ENCODE results near the gene KRTAP5-11. TPM values are rescaled to one million over a fixed set of nuclear protein-coding genes. Genes with fewer than 3 reads are reported as not detected.
"Not testable (repeated sequence)": the region's sequence is repeated elsewhere in the genome, so short reads cannot be mapped to it uniquely, and the experiment has no call there.

Gene KRTAP5-11, protein sequence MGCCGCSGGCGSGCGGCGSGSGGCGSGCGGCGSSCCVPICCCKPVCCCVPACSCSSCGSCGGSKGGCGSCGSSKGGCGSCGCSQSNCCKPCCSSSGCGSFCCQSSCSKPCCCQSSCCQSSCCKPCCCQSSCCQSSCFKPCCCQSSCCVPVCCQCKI
- polyA plus RNA-seq (not detected in 2 replicates), polyA minus RNA-seq (not detected in 2 replicates)

- H4K20me1 ChIP-seq (ENCODE audit: insufficient read depth): no peaks in the 10 kb centered on the region
- H3K4me3 ChIP-seq (ENCODE audit: low read length): no peak within 1 kb of the TSS
- H3K27me3 ChIP-seq (ENCODE audit: insufficient read depth, low read depth, low read length): no peaks in the 10 kb centered on the region
- H3K79me2 ChIP-seq (replicated peaks; ENCODE audit: insufficient read depth, low read length): no peaks in the 10 kb centered on the region
- no peak within 1 kb of the TSS for H3K9ac ChIP-seq (ENCODE audit: low read length)
- H3F3A ChIP-seq (ENCODE audit: insufficient read depth, low read length, poor library complexity, severe bottlenecking): no peaks in the 10 kb centered on the region
- no peak within 1 kb of the TSS for H3K4me2 ChIP-seq (ENCODE audit: low read length)
- no peaks in the 10 kb centered on the region for H3K36me3 ChIP-seq (ENCODE audit: insufficient read depth, low read length)
- TF ChIP-seq, protein P1, sequence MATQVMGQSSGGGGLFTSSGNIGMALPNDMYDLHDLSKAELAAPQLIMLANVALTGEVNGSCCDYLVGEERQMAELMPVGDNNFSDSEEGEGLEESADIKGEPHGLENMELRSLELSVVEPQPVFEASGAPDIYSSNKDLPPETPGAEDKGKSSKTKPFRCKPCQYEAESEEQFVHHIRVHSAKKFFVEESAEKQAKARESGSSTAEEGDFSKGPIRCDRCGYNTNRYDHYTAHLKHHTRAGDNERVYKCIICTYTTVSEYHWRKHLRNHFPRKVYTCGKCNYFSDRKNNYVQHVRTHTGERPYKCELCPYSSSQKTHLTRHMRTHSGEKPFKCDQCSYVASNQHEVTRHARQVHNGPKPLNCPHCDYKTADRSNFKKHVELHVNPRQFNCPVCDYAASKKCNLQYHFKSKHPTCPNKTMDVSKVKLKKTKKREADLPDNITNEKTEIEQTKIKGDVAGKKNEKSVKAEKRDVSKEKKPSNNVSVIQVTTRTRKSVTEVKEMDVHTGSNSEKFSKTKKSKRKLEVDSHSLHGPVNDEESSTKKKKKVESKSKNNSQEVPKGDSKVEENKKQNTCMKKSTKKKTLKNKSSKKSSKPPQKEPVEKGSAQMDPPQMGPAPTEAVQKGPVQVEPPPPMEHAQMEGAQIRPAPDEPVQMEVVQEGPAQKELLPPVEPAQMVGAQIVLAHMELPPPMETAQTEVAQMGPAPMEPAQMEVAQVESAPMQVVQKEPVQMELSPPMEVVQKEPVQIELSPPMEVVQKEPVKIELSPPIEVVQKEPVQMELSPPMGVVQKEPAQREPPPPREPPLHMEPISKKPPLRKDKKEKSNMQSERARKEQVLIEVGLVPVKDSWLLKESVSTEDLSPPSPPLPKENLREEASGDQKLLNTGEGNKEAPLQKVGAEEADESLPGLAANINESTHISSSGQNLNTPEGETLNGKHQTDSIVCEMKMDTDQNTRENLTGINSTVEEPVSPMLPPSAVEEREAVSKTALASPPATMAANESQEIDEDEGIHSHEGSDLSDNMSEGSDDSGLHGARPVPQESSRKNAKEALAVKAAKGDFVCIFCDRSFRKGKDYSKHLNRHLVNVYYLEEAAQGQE (IDR thresholded peaks at IDR 0.05; ENCODE audit: borderline replicate concordance): no peak
- TF ChIP-seq POLR2AphosphoS5 (IDR thresholded peaks at IDR 0.05) (no peak), TAF1 (IDR thresholded peaks at IDR 0.05; ENCODE audit: low read depth) (no peak), SMC3 (conservative IDR thresholded peaks at IDR 0.05; ENCODE audit: poor library complexity) (no peak), EZH2 (IDR thresholded peaks at IDR 0.05; ENCODE audit: borderline replicate concordance, insufficient read depth, low read length, poor library complexity, severe bottlenecking) (no peak), MXI1 (conservative IDR thresholded peaks at IDR 0.05; ENCODE audit: poor library complexity, severe bottlenecking) (no peak), EP300 (conservative IDR thresholded peaks at IDR 0.05; ENCODE audit: poor library complexity, severe bottlenecking) (no peak), RAD21 (conservative IDR thresholded peaks at IDR 0.05) (no peak), CTCF (IDR thresholded peaks at IDR 0.05; ENCODE audit: poor library complexity, severe bottlenecking) (no peak)
- H2AFZ ChIP-seq (ENCODE audit: low read depth, low read length): no peak within 1 kb of the TSS
- H3K27ac ChIP-seq (ENCODE audit: low read length): no peak within 1 kb of the TSS
- H3K9me2 ChIP-seq (ENCODE audit: insufficient read depth, low read length): no peaks in the 10 kb centered on the region
- H3K9me3 ChIP-seq (ENCODE audit: low read length): no peaks in the 10 kb centered on the region
These were observed at the start of gene KRTAP5-11 for GRCh38 chr11:71582309-71582895. Gene KRTAP5-11, minus strand, starts transcription at chr11:71582875. Its CDS starts 38 bp downstream, at chr11:71582837.

DNA sequence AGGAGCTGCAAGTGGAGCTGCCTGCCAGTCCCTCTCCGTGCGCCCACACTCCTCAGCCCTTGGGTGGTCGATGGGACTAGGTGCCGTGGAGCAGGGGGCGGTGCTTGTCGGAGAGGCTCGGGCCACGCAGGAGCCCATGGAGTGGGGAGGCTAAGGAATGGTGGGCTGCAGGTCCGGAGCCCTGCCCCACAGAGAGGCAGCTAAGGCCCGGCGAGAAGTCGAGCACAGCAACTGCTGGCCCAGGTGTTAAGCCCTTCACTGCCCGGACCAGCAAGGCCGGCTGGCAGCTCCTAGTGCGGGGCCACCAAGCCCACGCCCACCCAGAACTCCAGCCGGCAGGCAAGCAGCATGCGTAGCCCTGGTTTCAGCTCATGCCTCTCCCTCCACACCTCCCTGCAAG is 48.9 kb upstream of the KRTAP5-11 start:
- H4K20me1 ChIP-seq (ENCODE audit: insufficient read depth); H3K27ac ChIP-seq (ENCODE audit: low read length); H3K79me2 ChIP-seq (replicated peaks; ENCODE audit: insufficient read depth, low read length); H3K36me3 ChIP-seq (ENCODE audit: insufficient read depth, low read length); H3K9ac ChIP-seq (ENCODE audit: low read length); H3F3A ChIP-seq (ENCODE audit: insufficient read depth, low read length, poor library complexity, severe bottlenecking); H2AFZ ChIP-seq (ENCODE audit: low read depth, low read length); H3K9me2 ChIP-seq (ENCODE audit: insufficient read depth, low read length); H3K27me3 ChIP-seq (ENCODE audit: insufficient read depth, low read depth, low read length); H3K9me3 ChIP-seq (ENCODE audit: low read length); H3K4me2 ChIP-seq (ENCODE audit: low read length); H3K4me3 ChIP-seq (ENCODE audit: low read length): not testable (repeated sequence)

GRCh38 chr11:71630071-71630470 is 47.4 kb upstream of the KRTAP5-11 start:
- H3K79me2 ChIP-seq (replicated peaks; ENCODE audit: insufficient read depth, low read length); H3K9me2 ChIP-seq (ENCODE audit: insufficient read depth, low read length); H3F3A ChIP-seq (ENCODE audit: insufficient read depth, low read length, poor library complexity, severe bottlenecking); H4K20me1 ChIP-seq (ENCODE audit: insufficient read depth); H3K4me3 ChIP-seq (ENCODE audit: low read length); H3K4me2 ChIP-seq (ENCODE audit: low read length); H3K27ac ChIP-seq (ENCODE audit: low read length); H3K36me3 ChIP-seq (ENCODE audit: insufficient read depth, low read length); H3K9ac ChIP-seq (ENCODE audit: low read length); H2AFZ ChIP-seq (ENCODE audit: low read depth, low read length); H3K27me3 ChIP-seq (ENCODE audit: insufficient read depth, low read depth, low read length); H3K9me3 ChIP-seq (ENCODE audit: low read length): not testable (repeated sequence)

DNA sequence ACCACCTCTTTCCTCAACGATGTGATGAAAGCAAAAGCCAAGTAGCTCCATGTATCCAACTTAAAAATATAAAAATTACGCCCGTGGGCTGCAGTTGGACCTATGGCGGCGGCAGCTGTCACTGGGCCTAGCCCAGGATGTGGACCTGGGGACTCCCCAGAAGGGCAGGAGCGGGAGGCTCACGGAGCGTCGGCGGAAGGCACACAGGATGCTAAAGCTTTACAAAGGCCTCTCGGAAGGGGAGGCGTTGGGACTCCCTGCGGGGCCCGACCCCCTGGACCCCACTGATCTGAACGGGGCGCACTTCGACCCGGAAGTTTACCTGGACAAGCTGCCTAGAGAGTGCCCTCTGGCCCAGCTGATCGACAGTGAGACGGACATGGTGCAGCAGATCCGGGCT is 46.3 kb upstream of the KRTAP5-11 start:
- not testable (repeated sequence) for H2AFZ ChIP-seq (ENCODE audit: low read depth, low read length); H3K9me2 ChIP-seq (ENCODE audit: insufficient read depth, low read length); H3K27ac ChIP-seq (ENCODE audit: low read length); H3F3A ChIP-seq (ENCODE audit: insufficient read depth, low read length, poor library complexity, severe bottlenecking); H4K20me1 ChIP-seq (ENCODE audit: insufficient read depth); H3K79me2 ChIP-seq (replicated peaks; ENCODE audit: insufficient read depth, low read length); H3K4me2 ChIP-seq (ENCODE audit: low read length); H3K36me3 ChIP-seq (ENCODE audit: insufficient read depth, low read length); H3K9me3 ChIP-seq (ENCODE audit: low read length); H3K9ac ChIP-seq (ENCODE audit: low read length); H3K4me3 ChIP-seq (ENCODE audit: low read length); H3K27me3 ChIP-seq (ENCODE audit: insufficient read depth, low read depth, low read length)

DNA sequence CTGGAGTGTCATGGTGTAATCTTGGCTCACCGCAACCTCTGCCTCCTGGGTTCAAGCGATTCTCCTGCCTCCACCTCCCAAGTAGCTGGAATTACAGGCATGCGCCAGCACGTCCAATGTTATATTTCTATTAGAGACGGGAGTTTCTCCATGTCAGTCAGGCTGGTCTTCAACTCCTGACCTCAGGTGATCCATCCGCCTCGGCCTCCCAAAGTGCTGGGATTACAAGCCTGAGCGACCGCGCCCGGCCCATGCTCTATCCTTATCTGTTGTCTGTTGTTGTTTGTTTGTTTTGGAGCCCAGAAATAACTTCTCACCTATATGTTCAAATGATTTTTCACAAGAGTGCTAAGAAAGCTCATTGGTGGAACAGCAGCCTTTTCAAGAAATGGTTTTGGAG is 40.6 kb upstream of the KRTAP5-11 start:
- not testable (repeated sequence) for H3F3A ChIP-seq (ENCODE audit: insufficient read depth, low read length, poor library complexity, severe bottlenecking); H3K9me2 ChIP-seq (ENCODE audit: insufficient read depth, low read length); H3K27me3 ChIP-seq (ENCODE audit: insufficient read depth, low read depth, low read length); H4K20me1 ChIP-seq (ENCODE audit: insufficient read depth); H3K36me3 ChIP-seq (ENCODE audit: insufficient read depth, low read length); H3K9me3 ChIP-seq (ENCODE audit: low read length); H3K9ac ChIP-seq (ENCODE audit: low read length); H3K79me2 ChIP-seq (replicated peaks; ENCODE audit: insufficient read depth, low read length); H3K4me3 ChIP-seq (ENCODE audit: low read length); H3K27ac ChIP-seq (ENCODE audit: low read length); H3K4me2 ChIP-seq (ENCODE audit: low read length); H2AFZ ChIP-seq (ENCODE audit: low read depth, low read length)

All from neural cell (in vitro differentiated cells).